ENCODE data around the gene VWA5A.

Gene VWA5A

GRCh38 chr11:124190298-124191139 lies 75.3 kb downstream of the VWA5A start:
- no peak for DNase-seq (ENCODE audit: low spot score)
- H3K27ac ChIP-seq: no peak overlapping the region
- ChIA-PET POLR2A (ENCODE audit: low non-redundant PET) (no interaction called here), CTCF (no interaction called here)
- TF ChIP-seq, protein P1, sequence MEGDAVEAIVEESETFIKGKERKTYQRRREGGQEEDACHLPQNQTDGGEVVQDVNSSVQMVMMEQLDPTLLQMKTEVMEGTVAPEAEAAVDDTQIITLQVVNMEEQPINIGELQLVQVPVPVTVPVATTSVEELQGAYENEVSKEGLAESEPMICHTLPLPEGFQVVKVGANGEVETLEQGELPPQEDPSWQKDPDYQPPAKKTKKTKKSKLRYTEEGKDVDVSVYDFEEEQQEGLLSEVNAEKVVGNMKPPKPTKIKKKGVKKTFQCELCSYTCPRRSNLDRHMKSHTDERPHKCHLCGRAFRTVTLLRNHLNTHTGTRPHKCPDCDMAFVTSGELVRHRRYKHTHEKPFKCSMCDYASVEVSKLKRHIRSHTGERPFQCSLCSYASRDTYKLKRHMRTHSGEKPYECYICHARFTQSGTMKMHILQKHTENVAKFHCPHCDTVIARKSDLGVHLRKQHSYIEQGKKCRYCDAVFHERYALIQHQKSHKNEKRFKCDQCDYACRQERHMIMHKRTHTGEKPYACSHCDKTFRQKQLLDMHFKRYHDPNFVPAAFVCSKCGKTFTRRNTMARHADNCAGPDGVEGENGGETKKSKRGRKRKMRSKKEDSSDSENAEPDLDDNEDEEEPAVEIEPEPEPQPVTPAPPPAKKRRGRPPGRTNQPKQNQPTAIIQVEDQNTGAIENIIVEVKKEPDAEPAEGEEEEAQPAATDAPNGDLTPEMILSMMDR (conservative IDR thresholded peaks at IDR 0.05; ENCODE audit: low read depth): no peak

GRCh38 chr11:124193221-124194010 lies 78.2 kb downstream of the VWA5A start:
- H3K27ac ChIP-seq: no peak overlapping the region
- ChIA-PET CTCF (no interaction called here), POLR2A (ENCODE audit: low non-redundant PET) (no interaction called here)
- TF ChIP-seq, protein P1 (conservative IDR thresholded peaks at IDR 0.05; ENCODE audit: low read depth): no peak
- DNase-seq (ENCODE audit: low spot score): no peak

GRCh38 chr11:124194293-124195188 lies 79.3 kb downstream of the VWA5A start:
- CTCF ChIA-PET: interaction anchor here (0.6 to 1.0 kb wide), 6 partner anchors 21 to 665 kb away, joined by 3 to 8 read pairs (median 4); no protein-coding TSS in a partner anchor
- TF ChIP-seq, protein P1 (conservative IDR thresholded peaks at IDR 0.05; ENCODE audit: low read depth): no peak
- H3K27ac ChIP-seq: no peak overlapping the region
- no peak for DNase-seq (ENCODE audit: low spot score)
- POLR2A ChIA-PET (ENCODE audit: low non-redundant PET): no interaction called here

- CTCF ChIA-PET: interaction anchor here (0.6 to 1.0 kb wide), 5 partner anchors 22 to 133 kb away, joined by 3 to 8 read pairs (median 3); no protein-coding TSS in a partner anchor
- POLR2A ChIA-PET (ENCODE audit: low non-redundant PET): no interaction called here
- DNase-seq (ENCODE audit: low spot score): peak; percentile 38
- H3K27ac ChIP-seq: no peak overlapping the region
- TF ChIP-seq, protein P1 (conservative IDR thresholded peaks at IDR 0.05; ENCODE audit: low read depth): peak; percentile 66
These were observed 80.0 kb downstream of the VWA5A start for GRCh38 chr11:124195189-124195734.
